Activated naive CD8-positive, alpha-beta T cell treated with anti-CD3 and anti-CD28 coated beads, Interleukin-2, amount 10 ng/mL, durations not matched to agents 7 days and 5 days (primary cell): Measurements from ENCODE around the gene RPL32. TPM values are rescaled to one million over a fixed set of nuclear protein-coding genes. Genes with fewer than 3 reads are reported as not detected.
A peak's percentile ranks its signal among the peaks of the same experiment; 100 is the strongest.

Experiments used
- ATAC-seq: fragments of 150-1000 bp; cut with Tn5 transposase; one replicate; pipeline ENCODE4 v1.10.0; 2021; ENCODE audit warnings: low read depth, moderate library complexity
- POLR2A ChIA-PET: fragments of 350-600 bp; sonication (Branson Sonifier 250); formaldehyde crosslinking; loops from one replicate; lab custom pipeline; 2021; ENCODE audit warnings: antibody characterized with exemption; lab: Charles Lee
- DNase-seq: peaks from one replicate; pipeline ENCODE4 v3.0.0; 2021
- H3K27ac Mint-ChIP-seq: one replicate; pipeline ENCODE4 v1.8.0; 2022; ENCODE audit warnings: mild to moderate bottlenecking, mixed read lengths
- H3K27me3 Mint-ChIP-seq: one replicate; pipeline ENCODE4 v1.8.0; 2022; ENCODE audit warnings: mild to moderate bottlenecking, moderate library complexity, mixed read lengths
- H3K36me3 Mint-ChIP-seq: one replicate; pipeline ENCODE4 v1.8.0; 2021; ENCODE audit warnings: mild to moderate bottlenecking, mixed read lengths
- H3K4me1 Mint-ChIP-seq: one replicate; pipeline ENCODE4 v1.8.0; 2021; ENCODE audit warnings: mixed read lengths
- H3K4me3 Mint-ChIP-seq: one replicate; pipeline ENCODE4 v1.8.0; 2022; ENCODE audit warnings: mild to moderate bottlenecking, moderate library complexity, mixed read lengths
- H3K9me3 Mint-ChIP-seq: one replicate; pipeline ENCODE4 v1.8.0; 2021; ENCODE audit warnings: mixed read lengths
- total RNA-seq, 2 experiments: library from RNA; stranded (reverse); gene quantifications; one replicate each; pipeline ENCODE4 v1.2.3, GENCODE V29; 2021

RPL32 gene
- total RNA-seq, 2 experiments from 2014 or later = 2,162 to 2,195 TPM

DNA sequence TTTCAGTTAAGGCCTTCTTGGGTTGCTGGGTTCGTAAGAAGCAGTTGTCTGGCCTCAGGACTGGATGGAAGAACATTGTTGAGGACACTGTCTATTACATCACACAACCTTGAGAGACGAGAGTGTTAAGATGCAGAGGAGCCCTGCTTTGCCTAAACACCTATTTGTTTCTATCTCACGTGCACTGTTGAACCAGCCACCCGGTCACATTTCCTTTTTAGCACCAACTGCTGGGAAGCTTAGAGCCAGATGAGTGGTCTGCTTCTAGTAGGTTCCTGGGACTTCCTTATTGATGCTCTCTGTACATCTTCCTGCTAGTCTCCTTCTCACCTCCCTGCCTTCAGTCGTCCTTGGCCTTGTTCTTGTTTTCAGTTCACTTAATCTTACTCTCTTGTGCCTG lies 22.6 kb downstream of the RPL32 start:
- POLR2A ChIA-PET = interaction anchor here (1.1 kb wide), 1 partner anchor 21 kb away, joined by 4 read pairs; no protein-coding TSS in a partner anchor
- no peak overlapping the region for H3K27ac Mint-ChIP-seq

DNA sequence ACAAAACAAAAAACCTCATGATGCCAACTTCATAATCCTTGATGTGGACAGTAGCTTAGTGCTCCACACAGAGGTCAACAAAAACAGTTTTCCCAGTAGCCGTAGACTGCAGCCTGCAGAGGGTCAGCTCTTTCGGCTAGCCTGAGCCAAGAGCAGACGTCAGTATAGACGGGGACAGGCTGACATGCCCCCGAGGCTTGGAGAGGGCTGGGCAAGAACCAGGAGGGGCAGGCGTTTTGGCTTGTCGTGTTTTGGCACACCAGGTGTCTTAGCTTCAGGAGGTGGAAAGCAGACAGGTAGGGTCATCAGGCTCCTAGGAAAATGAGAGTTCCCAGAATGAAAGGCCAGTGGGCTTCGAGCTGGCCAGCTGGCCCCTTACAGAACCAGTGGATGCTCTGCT lies 23.1 kb downstream of the RPL32 start:
- Mint-ChIP-seq H3K36me3 (no peaks in the 10 kb centered on the region), H3K4me1 (peaks cover 1% of the 10 kb centered on the region)
- POLR2A ChIA-PET = interaction anchor here (1.1 kb wide), 1 partner anchor 22 kb away, joined by 4 read pairs; no protein-coding TSS in a partner anchor

More for the DNA sequence above, 22.6 kb downstream of the RPL32 start:
- ATAC-seq = no peak
- Mint-ChIP-seq H3K4me3 (no peak overlapping the region), H3K27me3 (no peaks in the 10 kb centered on the region), H3K4me1 (peaks cover 1% of the 10 kb centered on the region), H3K9me3 (no peaks in the 10 kb centered on the region), H3K36me3 (no peaks in the 10 kb centered on the region)
- no peak for DNase-seq

DNA sequence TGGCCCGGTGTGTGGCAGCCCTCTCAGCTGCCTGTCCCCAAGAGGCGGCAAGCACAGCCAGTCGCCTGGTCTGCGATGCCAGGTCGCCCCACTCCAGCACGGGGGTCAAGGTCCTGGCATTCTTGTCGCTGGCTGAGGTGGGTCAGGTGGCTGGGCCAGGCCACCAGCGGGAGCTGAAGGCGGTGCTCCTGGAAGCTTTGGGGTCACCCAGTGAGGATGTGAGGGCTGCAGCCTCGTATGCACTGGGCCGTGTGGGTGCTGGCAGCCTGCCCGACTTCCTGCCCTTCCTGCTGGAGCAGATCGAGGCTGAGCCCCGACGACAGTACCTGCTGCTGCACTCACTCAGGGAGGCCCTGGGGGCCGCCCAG lies 24.0 kb downstream of the RPL32 start:
- H3K27ac Mint-ChIP-seq = no peak overlapping the region
- POLR2A ChIA-PET = interaction anchor here (0.5 kb wide), 1 partner anchor 72 kb away, joined by 3 read pairs; no protein-coding TSS in a partner anchor
- H3K27me3 Mint-ChIP-seq = no peaks in the 10 kb centered on the region
- no peaks in the 10 kb centered on the region for H3K9me3 Mint-ChIP-seq
- peaks cover 1% of the 10 kb centered on the region for H3K4me1 Mint-ChIP-seq
- H3K4me3 Mint-ChIP-seq = no peak overlapping the region
- no peak for DNase-seq
- ATAC-seq = peak; percentile 43
- H3K36me3 Mint-ChIP-seq = no peaks in the 10 kb centered on the region

More for the DNA sequence above, 23.1 kb downstream of the RPL32 start:
- H3K27ac Mint-ChIP-seq = no peak overlapping the region
- ATAC-seq (no peak), DNase-seq (no peak)
- H3K27me3 Mint-ChIP-seq = no peaks in the 10 kb centered on the region
- H3K4me3 Mint-ChIP-seq = no peak overlapping the region
- no peaks in the 10 kb centered on the region for H3K9me3 Mint-ChIP-seq

DNA sequence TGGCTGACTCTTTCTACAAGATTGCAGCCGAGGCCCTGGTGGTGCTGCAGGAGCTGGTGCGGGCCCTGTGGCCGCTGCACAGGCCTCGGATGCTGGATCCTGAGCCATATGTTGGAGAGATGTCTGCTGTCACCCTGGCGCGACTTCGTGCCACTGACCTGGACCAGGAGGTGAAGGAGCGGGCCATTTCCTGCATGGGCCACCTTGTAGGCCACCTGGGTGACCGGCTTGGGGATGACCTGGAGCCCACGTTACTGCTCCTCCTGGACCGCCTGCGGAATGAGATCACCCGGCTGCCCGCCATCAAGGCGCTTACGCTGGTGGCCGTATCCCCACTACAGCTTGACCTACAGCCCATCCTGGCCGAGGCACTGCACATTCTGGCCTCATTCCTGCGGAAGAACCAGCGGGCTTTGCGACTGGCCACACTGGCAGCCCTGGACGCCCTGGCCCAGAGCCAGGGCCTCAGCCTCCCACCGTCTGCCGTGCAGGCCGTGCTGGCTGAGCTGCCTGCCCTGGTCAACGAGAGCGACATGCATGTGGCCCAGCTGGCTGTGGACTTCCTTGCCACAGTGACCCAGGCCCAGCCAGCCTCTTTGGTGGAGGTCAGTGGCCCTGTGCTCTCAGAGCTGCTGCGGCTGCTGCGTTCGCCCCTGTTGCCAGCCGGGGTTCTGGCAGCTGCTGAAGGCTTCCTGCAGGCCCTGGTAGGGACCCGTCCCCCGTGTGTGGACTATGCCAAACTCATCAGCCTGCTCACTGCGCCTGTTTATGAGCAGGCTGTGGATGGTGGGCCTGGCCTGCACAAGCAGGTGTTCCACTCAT lies 24.6 kb downstream of the RPL32 start:
- Mint-ChIP-seq H3K9me3 (no peaks in the 10 kb centered on the region), H3K27me3 (no peaks in the 10 kb centered on the region), H3K36me3 (no peaks in the 10 kb centered on the region), H3K4me1 (peaks cover 1% of the 10 kb centered on the region), H3K27ac (no peak overlapping the region), H3K4me3 (no peak overlapping the region)
- DNase-seq = no peak
- POLR2A ChIA-PET = interaction anchor here (0.8 kb wide), 1 partner anchor 152 kb away, joined by 3 read pairs; no protein-coding TSS in a partner anchor
- ATAC-seq = no peak

DNA sequence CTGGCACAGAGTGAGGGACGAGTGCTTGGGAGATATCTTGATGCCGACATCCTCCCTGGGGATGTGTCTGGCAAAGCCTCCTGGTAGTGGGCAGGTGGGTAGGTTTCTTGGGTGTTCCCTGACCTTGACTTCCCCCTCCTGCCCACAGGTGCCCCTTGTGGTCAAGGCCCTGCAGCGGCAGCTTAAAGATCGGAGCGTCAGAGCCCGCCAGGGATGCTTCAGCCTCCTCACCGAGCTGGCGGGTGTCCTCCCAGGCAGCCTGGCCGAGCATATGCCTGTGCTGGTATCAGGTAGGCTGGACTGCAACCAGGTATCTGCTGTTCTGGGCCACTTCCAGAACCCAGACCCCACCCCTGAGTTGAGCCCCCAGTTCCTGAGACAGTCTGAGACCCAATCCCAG lies 25.6 kb downstream of the RPL32 start:
- Mint-ChIP-seq H3K9me3 (no peaks in the 10 kb centered on the region), H3K4me3 (no peak overlapping the region), H3K4me1 (peaks cover 3% of the 10 kb centered on the region), H3K36me3 (no peaks in the 10 kb centered on the region), H3K27ac (no peak overlapping the region), H3K27me3 (no peaks in the 10 kb centered on the region)
- no peak for ATAC-seq
- POLR2A ChIA-PET = interaction anchor here (0.8 kb wide), 1 partner anchor 151 kb away, joined by 3 read pairs; no protein-coding TSS in a partner anchor
- DNase-seq = no peak

DNA sequence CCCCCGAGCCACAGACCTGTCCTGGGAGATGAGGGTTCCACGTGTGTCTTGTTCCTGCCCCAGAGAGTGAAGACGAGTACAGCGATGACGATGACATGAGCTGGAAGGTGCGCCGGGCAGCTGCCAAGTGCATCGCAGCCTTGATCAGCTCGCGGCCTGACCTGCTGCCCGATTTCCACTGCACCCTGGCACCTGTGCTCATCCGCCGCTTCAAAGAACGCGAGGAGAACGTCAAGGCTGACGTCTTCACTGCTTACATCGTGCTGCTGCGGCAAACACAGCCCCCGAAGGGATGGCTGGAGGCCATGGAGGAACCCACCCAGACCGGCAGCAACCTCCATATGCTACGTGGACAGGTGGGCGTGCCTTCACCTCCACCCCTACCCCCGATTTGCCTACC lies 26.3 kb downstream of the RPL32 start:
- H3K4me3 Mint-ChIP-seq = no peak overlapping the region
- no peak overlapping the region for H3K27ac Mint-ChIP-seq
- no peaks in the 10 kb centered on the region for H3K9me3 Mint-ChIP-seq
- H3K27me3 Mint-ChIP-seq = no peaks in the 10 kb centered on the region
- no peak for ATAC-seq
- H3K4me1 Mint-ChIP-seq = peaks cover 7% of the 10 kb centered on the region
- POLR2A ChIA-PET = no interaction called here
- DNase-seq = no peak
- no peaks in the 10 kb centered on the region for H3K36me3 Mint-ChIP-seq

DNA sequence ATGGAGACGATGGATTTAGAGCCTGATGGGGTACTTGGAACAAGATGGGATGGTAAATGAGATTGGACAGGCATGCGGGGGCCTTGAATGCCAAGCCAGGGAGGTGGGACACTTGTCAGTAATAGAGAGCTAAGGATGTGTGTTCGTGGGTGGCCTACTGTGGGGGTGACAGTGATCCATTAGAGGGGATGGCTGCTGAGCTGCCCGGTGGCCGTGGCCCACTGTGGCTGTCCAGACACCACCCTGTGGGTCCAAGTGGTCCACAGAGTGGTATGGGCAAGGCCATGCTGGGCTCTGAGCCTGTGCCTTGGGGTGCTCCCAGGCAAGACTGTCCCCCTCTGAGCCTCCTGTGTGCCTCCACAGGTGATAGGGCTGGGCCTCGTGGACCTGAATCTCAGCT lies 27.4 kb downstream of the RPL32 start:
- DNase-seq (no peak), ATAC-seq (no peak)
- Mint-ChIP-seq H3K27ac (no peak overlapping the region), H3K36me3 (no peaks in the 10 kb centered on the region), H3K27me3 (peaks cover 2% of the 10 kb centered on the region), H3K9me3 (no peaks in the 10 kb centered on the region), H3K4me3 (no peak overlapping the region), H3K4me1 (peaks cover 6% of the 10 kb centered on the region)
- POLR2A ChIA-PET = no interaction called here

DNA sequence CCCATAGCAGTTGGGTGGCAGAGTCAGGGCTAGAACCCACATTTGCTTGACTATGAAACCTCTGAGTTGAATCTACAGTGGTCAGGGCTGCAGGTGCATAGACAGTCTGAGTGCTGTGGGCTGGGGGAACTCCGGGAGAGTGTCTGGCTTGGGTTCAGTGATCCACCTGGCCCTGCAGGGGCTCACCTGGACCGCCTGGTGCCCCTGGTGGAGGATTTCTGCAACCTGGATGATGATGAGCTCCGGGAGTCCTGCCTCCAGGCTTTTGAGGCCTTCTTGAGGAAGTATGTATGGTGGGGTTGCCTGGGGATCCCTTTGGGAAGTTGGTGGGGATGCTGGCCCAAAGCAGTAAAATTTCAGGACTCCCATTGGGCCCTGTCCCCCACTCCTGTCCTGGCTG lies 28.6 kb downstream of the RPL32 start:
- no peak overlapping the region for H3K4me3 Mint-ChIP-seq
- H3K27ac Mint-ChIP-seq = no peak overlapping the region
- ATAC-seq (no peak), DNase-seq (no peak)
- no peaks in the 10 kb centered on the region for H3K9me3 Mint-ChIP-seq
- peaks cover 5% of the 10 kb centered on the region for H3K4me1 Mint-ChIP-seq
- POLR2A ChIA-PET = no interaction called here
- peaks cover 6% of the 10 kb centered on the region for H3K27me3 Mint-ChIP-seq
- H3K36me3 Mint-ChIP-seq = no peaks in the 10 kb centered on the region

DNA sequence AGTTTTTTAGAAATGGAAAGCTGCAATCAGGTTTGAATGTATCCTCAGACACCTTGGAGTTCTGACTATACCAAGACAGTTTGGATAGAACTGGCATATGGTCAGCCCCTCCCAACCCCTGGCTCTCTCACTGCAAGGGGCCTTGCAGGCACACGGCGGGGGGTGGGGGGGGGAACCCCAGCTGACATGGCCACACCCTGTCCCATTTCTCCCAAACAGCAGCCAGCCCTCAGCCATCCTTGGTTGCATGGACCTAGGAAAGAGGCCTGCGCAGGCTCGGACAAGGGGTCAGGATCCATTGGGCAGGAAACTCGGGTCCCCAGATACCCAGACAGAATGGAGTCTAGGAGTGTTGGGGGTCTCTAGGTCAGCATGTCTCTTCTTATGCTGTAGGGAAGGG lies 30.4 kb downstream of the RPL32 start:
- DNase-seq (no peak), ATAC-seq (no peak)
- peaks cover 6% of the 10 kb centered on the region for H3K27me3 Mint-ChIP-seq
- peaks cover 5% of the 10 kb centered on the region for H3K4me1 Mint-ChIP-seq
- no peaks in the 10 kb centered on the region for H3K36me3 Mint-ChIP-seq
- H3K9me3 Mint-ChIP-seq = no peaks in the 10 kb centered on the region
- H3K4me3 Mint-ChIP-seq = peak overlapping the region; percentile 57
- peak overlapping the region; percentile 47 for H3K27ac Mint-ChIP-seq
- POLR2A ChIA-PET = interaction anchor here (1.4 to 3.4 kb wide), 2 partner anchors 12 to 30 kb away, joined by 4 to 19 read pairs; partner anchors contain the start of gene RPL32

DNA sequence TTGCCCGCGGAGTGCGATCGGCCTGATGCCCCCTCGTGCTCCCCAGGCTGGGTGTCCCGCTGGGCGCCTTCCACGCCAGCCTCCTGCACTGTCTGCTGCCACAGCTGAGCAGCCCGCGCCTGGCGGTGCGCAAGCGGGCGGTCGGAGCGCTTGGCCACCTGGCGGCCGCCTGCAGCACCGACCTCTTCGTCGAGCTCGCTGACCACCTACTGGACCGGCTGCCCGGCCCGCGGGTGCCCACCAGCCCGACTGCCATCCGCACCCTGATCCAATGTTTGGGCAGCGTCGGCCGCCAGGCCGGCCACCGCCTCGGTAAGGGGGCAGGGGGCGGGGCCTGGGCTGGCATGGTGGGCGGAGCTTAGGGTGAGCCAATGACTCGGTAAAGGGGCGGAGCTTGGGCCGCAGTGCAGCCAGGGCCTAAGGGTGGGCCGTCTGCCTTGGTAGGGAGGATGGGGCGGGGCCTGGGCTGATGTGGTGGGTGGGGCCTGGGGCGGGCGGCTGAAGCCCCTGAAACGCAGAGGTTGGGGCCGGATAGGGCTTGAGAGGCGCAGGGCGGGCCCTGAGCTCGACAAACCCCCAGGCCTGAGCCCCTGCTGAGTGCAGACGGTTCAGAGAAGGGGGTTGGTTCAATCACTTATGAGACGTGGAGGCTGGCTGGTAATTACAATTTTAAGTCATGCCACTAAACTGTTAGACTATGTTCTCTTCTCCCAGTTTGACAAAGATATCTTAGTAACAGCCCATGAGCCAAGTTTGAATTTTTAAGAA lies 31.2 kb downstream of the RPL32 start:
- H3K9me3 Mint-ChIP-seq = no peaks in the 10 kb centered on the region
- H3K36me3 Mint-ChIP-seq = no peaks in the 10 kb centered on the region
- DNase-seq = peak; percentile 96
- POLR2A ChIA-PET = interaction anchor here (1.3 to 3.4 kb wide), 3 partner anchors 11 to 31 kb away, joined by 4 to 19 read pairs (median 4); partner anchors contain the start of gene RPL32
- ATAC-seq = peak; percentile 98
- peaks cover 5% of the 10 kb centered on the region for H3K4me1 Mint-ChIP-seq
- H3K4me3 Mint-ChIP-seq = peak overlapping the region; percentile 57
- H3K27me3 Mint-ChIP-seq = peaks cover 6% of the 10 kb centered on the region
- H3K27ac Mint-ChIP-seq = peak overlapping the region; percentile 57

DNA sequence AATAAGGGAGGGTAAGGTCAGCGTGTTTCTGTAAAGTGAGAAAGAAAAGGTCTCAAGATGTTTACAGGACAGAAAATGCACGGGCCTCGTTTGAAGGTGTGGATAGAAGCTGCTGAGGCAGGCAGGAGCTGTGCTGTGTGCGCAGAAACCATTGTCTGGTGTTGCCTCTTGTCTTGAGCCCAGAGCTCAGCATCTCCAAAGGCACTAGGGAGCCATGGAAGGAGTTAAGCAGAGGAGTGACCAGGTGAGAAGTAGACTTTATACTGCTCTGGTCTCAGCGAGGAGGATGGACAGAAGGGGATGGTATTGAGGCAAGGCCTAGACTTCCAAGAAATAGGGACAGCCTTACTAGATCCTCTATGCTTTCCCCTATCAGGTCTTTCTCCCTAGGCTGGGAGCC lies 31.9 kb downstream of the RPL32 start:
- POLR2A ChIA-PET = interaction anchor here (1.3 to 3.4 kb wide), 3 partner anchors 11 to 32 kb away, joined by 4 to 19 read pairs (median 4); partner anchors contain the start of gene RPL32
- Mint-ChIP-seq H3K4me3 (peak overlapping the region; percentile 13), H3K36me3 (no peaks in the 10 kb centered on the region), H3K4me1 (peaks cover 5% of the 10 kb centered on the region), H3K27me3 (peaks cover 6% of the 10 kb centered on the region), H3K9me3 (no peaks in the 10 kb centered on the region), H3K27ac (no peak overlapping the region)
- no peak for DNase-seq
- ATAC-seq = no peak

DNA sequence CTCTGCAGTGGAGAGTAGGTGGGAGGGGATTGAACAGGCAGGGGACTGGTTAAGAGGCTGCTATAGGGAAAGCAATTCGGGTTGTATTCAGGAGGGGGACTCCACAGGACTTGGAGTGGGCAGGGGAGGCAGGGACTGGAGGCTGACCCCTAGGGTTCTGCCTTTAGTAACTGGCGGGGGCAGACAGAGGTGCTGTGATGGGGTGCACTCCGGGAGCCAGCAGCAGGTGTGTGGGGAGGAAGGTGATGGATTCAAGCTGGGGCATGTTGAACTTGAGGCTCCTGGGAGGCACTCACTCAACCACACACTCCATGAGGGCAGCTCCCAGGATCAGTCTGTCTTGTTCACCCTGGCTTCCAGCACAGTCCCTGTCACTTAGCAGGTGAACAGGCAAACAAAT lies 32.4 kb downstream of the RPL32 start:
- no peak overlapping the region for H3K27ac Mint-ChIP-seq
- POLR2A ChIA-PET = interaction anchor here (3.4 kb wide), 1 partner anchor 32 kb away, joined by 19 read pairs; the partner anchor contains the start of gene RPL32
- ATAC-seq (no peak), DNase-seq (no peak)
- peak overlapping the region; percentile 16 for H3K4me3 Mint-ChIP-seq
- peaks cover 6% of the 10 kb centered on the region for H3K27me3 Mint-ChIP-seq
- H3K4me1 Mint-ChIP-seq = peaks cover 5% of the 10 kb centered on the region
- no peaks in the 10 kb centered on the region for H3K9me3 Mint-ChIP-seq
- no peaks in the 10 kb centered on the region for H3K36me3 Mint-ChIP-seq

DNA sequence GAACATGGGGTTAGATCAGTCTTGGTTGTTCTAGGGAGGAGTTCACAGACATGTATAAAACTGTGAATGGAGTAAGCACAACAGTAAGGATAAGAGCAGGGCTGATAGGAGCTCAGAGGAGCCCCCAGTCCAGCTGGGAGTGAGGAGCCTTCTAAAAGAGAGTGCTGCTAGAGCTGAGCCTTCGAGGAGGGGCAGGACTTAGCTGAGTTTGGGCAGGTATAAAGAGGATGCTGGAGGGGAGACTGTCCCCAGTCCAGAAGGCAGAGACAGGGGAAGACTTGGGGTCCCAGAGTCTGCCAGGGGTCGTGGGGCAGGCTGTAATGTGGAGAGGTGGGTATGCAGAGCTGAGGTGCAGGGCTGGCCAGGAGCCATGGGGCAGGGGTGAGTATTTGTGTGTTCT lies 32.8 kb downstream of the RPL32 start:
- no peaks in the 10 kb centered on the region for H3K36me3 Mint-ChIP-seq
- ATAC-seq = no peak
- peak overlapping the region; percentile 16 for H3K4me3 Mint-ChIP-seq
- H3K9me3 Mint-ChIP-seq = no peaks in the 10 kb centered on the region
- H3K4me1 Mint-ChIP-seq = peaks cover 5% of the 10 kb centered on the region
- H3K27ac Mint-ChIP-seq = no peak overlapping the region
- POLR2A ChIA-PET = interaction anchor here (3.4 kb wide), 1 partner anchor 32 kb away, joined by 19 read pairs; the partner anchor contains the start of gene RPL32
- H3K27me3 Mint-ChIP-seq = peaks cover 6% of the 10 kb centered on the region
- no peak for DNase-seq
